Upper lobe of left lung (tissue), 6 donors: Measurements from ENCODE around the gene FBLN2. TPM values are rescaled to one million over a fixed set of nuclear protein-coding genes. Genes with fewer than 3 reads are reported as not detected.
A peak's percentile ranks its signal among the peaks of the same experiment; 100 is the strongest.

Experiments used
- ATAC-seq, 2 donors: fragments of 200-7000 bp; cut with Tn5 transposase; one replicate each; pipeline ENCODE4 v1.9.1; 2022; ENCODE audit warnings: mild to moderate bottlenecking in 2 of 2, moderate library complexity in 2 of 2; ENCODE audit not compliant: low FRiP score in 2 of 2
- DNase-seq, 2 donors: peaks; one replicate each; pipeline ENCODE4 v3.0.0-alpha.2; 2019 to 2020
- H3K27ac ChIP-seq, 4 donors: fragments of 200-600 bp; sonication (generic); one replicate each; pipeline ENCODE4 v1.5.1; 2016 to 2019
- H3K27me3 ChIP-seq, 4 donors: fragments of 200-600 bp; sonication (generic); one replicate each; pipeline ENCODE4 v1.5.1; 2017 to 2019
- H3K36me3 ChIP-seq, 4 donors: fragments of 200-600 bp; sonication (generic); one replicate each; pipeline ENCODE4 v1.5.1; 2016 to 2019
- H3K4me1 ChIP-seq, 4 donors: fragments of 200-600 bp; sonication (generic); one replicate each; pipeline ENCODE4 v1.5.1; 2018 to 2019
- H3K4me3 ChIP-seq, 4 donors: fragments of 200-600 bp; sonication (generic); one replicate each; pipeline ENCODE4 v1.5.1; 2017 to 2019; ENCODE audit warnings: mild to moderate bottlenecking in 2 of 4, moderate library complexity in 1 of 4
- H3K9me3 ChIP-seq, 4 donors: fragments of 200-600 bp; sonication (generic); one replicate each; pipeline ENCODE4 v1.5.1; 2018 to 2019
- CTCF ChIP-seq, 6 experiments: fragments of 450-650 bp in 4 of 6; fragments of 200-600 bp in 2 of 6; sonication (generic) in 2 of 6; IDR thresholded peaks; one replicate each; pipeline ENCODE4 v1.5.1; 2016 to 2019; ENCODE audit warnings: antibody characterized with exemption in 6 of 6
- EP300 ChIP-seq, 4 donors: sonication (generic); formaldehyde crosslinking; IDR thresholded peaks; one replicate each; pipeline ENCODE4 v1.5.1; 2017; ENCODE audit warnings: antibody characterized with exemption in 4 of 4, control low read depth in 2 of 4
- POLR2A ChIP-seq, 4 donors: fragments of 450-650 bp; IDR thresholded peaks; one replicate each; pipeline ENCODE4 v1.5.1; 2016 to 2017; ENCODE audit warnings: antibody characterized with exemption in 4 of 4, mild to moderate bottlenecking in 2 of 4
- POLR2AphosphoS5 ChIP-seq, 2 donors: sonication (generic); formaldehyde crosslinking; IDR thresholded peaks; one replicate each; pipeline ENCODE4 v1.5.1; 2017; ENCODE audit warnings: antibody characterized with exemption in 2 of 2
- WGBS, 2 donors: methylation state at CpG; one replicate each; pipeline ENCODE4 v1.1.5; 2017 to 2018; 5-methylcytosine and 5-hydroxymethylcytosine counted together
- total RNA-seq, 6 donors: library from RNA; depleted of rRNA in 4 of 6; stranded (reverse); fragments of >200 nt in 4 of 6; gene quantifications; one replicate each; pipeline versions ENCODE4 v1.1.0 to v1.2.1, GENCODE V29; 2016 to 2021
- donor health status: DM: no; HTN: no; CAD: no; lungs with moderate emphysema.
- donor health status: DM: no; HTN: yes; CAD: no; lungs with severe emphysema.

FBLN2 gene
- total RNA-seq, 6 donors from 2014 or later: 2.1 to 85.7 (median 19.5) TPM

GRCh38 chr3:13597661-13598060 is 48.7 kb downstream of the FBLN2 start:
- WGBS, 2 donors: 78 to 84% methylated on average over 5 to 6 of the region's 8 CpGs
- DNase-seq: no peak
- H3K4me1 ChIP-seq: peaks cover 0 to 4% (median 0%) of the 10 kb centered on the region in 4 donors
- H3K27ac ChIP-seq: no peak overlapping the region
- H3K4me3 ChIP-seq: no peak overlapping the region
- no peaks in the 10 kb centered on the region for H3K36me3 ChIP-seq
- TF ChIP-seq CTCF (IDR thresholded peaks at IDR 0.05) (no peak), EP300 (IDR thresholded peaks at IDR 0.05) (no peak), POLR2AphosphoS5 (IDR thresholded peaks at IDR 0.05) (no peak), POLR2A (IDR thresholded peaks at IDR 0.05) (no peak)
- H3K27me3 ChIP-seq: no peaks in the 10 kb centered on the region
- H3K9me3 ChIP-seq: no peaks in the 10 kb centered on the region
- ATAC-seq: no peak

DNA sequence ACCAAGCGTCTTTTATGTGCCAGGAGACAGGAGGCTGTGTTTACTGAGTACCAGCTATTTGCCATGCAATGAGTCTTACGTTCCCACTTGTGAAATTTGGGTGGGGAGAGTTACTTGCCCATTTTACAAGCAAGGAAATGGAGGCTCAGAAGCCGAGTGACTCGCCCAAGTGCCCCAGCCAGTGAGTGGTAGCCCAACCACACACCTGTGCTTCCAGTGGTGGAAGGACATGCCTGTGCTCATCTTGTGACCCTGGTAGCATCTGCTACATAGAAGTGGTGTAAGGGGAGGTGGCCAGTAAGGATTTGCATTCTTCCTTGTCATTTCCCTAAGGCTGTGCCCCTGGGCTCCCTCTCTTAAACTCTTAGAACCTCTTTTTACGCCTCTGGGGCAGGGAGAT is 49.3 kb downstream of the FBLN2 start:
- H3K4me1 ChIP-seq: peaks cover 0 to 4% (median 0%) of the 10 kb centered on the region in 4 donors
- ATAC-seq (no peak), DNase-seq (no peak)
- H3K27ac ChIP-seq: no peak overlapping the region
- 87 to 99% methylated on average over 5 of the region's 5 CpGs for WGBS, 2 donors
- H3K36me3 ChIP-seq: no peaks in the 10 kb centered on the region
- no peak for TF ChIP-seq EP300 (IDR thresholded peaks at IDR 0.05)
- TF ChIP-seq POLR2A (IDR thresholded peaks at IDR 0.05): no peak
- TF ChIP-seq CTCF (IDR thresholded peaks at IDR 0.05): no peak
- no peak for TF ChIP-seq POLR2AphosphoS5 (IDR thresholded peaks at IDR 0.05)
- H3K4me3 ChIP-seq: no peak overlapping the region
- no peaks in the 10 kb centered on the region for H3K9me3 ChIP-seq
- no peaks in the 10 kb centered on the region for H3K27me3 ChIP-seq

GRCh38 chr3:13598926-13599886 is 50.3 kb downstream of the FBLN2 start:
- ATAC-seq (peak; percentile 24 to 36), DNase-seq (no peak)
- H3K27me3 ChIP-seq: no peaks in the 10 kb centered on the region
- H3K27ac ChIP-seq: no peak overlapping the region
- 68 to 72% methylated on average over 10 of the region's 10 CpGs for WGBS, 2 donors
- H3K36me3 ChIP-seq: no peaks in the 10 kb centered on the region
- H3K4me1 ChIP-seq: peaks cover 0 to 4% (median 0%) of the 10 kb centered on the region in 4 donors
- no peak for TF ChIP-seq POLR2AphosphoS5 (IDR thresholded peaks at IDR 0.05)
- TF ChIP-seq POLR2A (IDR thresholded peaks at IDR 0.05): no peak
- TF ChIP-seq CTCF (IDR thresholded peaks at IDR 0.05): no peak
- no peak for TF ChIP-seq EP300 (IDR thresholded peaks at IDR 0.05)
- H3K4me3 ChIP-seq: no peak overlapping the region
- no peaks in the 10 kb centered on the region for H3K9me3 ChIP-seq

DNA sequence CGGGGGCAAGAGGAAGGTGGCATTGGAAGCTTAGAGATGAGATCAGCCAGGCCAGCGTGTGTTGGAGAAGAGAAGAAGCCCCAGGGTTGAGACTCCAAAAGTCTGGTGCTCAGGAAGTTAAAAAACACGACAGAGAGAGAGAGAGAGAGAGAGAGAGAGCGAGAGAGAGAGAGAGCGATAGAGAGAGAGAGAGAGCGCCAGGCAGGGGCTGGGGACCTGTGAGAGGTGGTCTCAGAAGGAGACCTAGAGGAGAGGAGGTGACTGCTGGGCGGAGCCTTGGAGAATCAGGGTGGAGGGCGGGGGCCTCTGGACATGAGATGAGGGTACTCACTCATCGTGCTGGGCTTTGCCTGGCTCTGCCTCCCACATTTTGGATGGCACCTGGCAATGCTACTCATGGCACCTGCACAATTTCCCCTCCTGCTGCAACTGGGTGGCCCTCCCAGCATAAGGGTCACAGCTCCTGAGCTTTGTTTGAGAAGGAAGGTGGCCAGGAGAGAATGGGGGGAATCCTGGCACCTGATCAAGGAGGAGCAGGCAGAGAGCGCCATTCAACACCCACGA is 51.0 kb downstream of the FBLN2 start:
- 74 to 77% methylated on average over 9 to 11 of the region's 11 CpGs for WGBS, 2 donors
- no peaks in the 10 kb centered on the region for H3K27me3 ChIP-seq
- peaks cover 0 to 4% (median 0%) of the 10 kb centered on the region in 4 donors for H3K4me1 ChIP-seq
- ATAC-seq: no peak
- H3K27ac ChIP-seq: no peak overlapping the region
- H3K9me3 ChIP-seq: no peaks in the 10 kb centered on the region
- no peak for TF ChIP-seq POLR2A (IDR thresholded peaks at IDR 0.05)
- no peak for TF ChIP-seq EP300 (IDR thresholded peaks at IDR 0.05)
- TF ChIP-seq POLR2AphosphoS5 (IDR thresholded peaks at IDR 0.05): no peak
- TF ChIP-seq CTCF (IDR thresholded peaks at IDR 0.05): no peak
- H3K4me3 ChIP-seq: no peak overlapping the region
- no peak for DNase-seq
- H3K36me3 ChIP-seq: no peaks in the 10 kb centered on the region
